GM12864 (cell line): Measurements from ENCODE around the gene C19orf38.

Experiments
- DNase-seq: peaks from one replicate; pipeline ENCODE4 v3.0.0-alpha.2; 2011; ENCODE audit warnings: low read depth
- H3K4me3 ChIP-seq: 2 replicates; pipeline ENCODE4 v1.5.1; 2011; ENCODE audit warnings: mild to moderate bottlenecking, low read depth, low read length, control low read depth
- TF ChIP-seq, protein P1 (sequence below): IDR thresholded peaks from 2 replicates; pipeline ENCODE4 v1.5.1; 2011; ENCODE audit warnings: low read depth, mild to moderate bottlenecking, moderate library complexity, low read length, control low read depth, inconsistent platforms; ENCODE audit errors: missing control alignments

C19orf38 gene

DNA sequence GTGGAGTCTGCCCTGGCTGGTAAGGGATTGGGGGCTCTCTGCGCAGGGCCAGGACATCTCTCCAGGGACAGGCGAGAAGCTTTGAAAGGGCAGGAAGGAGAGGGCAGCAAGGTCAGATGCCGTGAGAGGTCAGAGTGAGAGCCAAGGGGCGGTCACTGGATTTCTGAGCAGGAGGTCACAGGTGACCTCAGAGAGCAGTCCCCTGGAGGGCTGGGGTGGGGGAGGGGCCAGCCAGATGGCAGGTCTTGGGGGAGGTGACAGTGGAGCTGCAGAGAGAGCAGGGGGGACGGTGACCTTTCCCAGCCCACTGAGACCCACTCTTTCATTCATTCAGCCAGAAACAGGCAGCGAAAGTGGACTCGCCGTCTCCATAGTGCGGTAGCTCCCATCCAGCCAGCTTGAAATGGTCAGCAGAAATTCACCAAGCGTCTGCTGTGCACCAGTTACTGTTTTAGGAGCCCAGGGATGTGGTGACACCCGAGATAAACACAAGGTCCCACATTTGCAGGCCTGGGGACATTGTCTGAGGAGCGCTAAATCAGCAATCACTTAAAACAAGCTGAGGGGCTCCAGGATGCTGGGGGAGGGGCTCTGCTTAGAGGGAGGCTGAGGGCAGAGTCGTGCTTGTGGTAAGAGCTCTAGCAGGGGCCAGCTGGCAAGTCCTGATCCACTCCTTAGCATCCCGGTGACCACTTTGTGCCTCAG, 33.3 kb downstream of the C19orf38 start:
- H3K4me3 ChIP-seq, result no peak overlapping the region
- DNase-seq, result no peak
- TF ChIP-seq, protein P1, sequence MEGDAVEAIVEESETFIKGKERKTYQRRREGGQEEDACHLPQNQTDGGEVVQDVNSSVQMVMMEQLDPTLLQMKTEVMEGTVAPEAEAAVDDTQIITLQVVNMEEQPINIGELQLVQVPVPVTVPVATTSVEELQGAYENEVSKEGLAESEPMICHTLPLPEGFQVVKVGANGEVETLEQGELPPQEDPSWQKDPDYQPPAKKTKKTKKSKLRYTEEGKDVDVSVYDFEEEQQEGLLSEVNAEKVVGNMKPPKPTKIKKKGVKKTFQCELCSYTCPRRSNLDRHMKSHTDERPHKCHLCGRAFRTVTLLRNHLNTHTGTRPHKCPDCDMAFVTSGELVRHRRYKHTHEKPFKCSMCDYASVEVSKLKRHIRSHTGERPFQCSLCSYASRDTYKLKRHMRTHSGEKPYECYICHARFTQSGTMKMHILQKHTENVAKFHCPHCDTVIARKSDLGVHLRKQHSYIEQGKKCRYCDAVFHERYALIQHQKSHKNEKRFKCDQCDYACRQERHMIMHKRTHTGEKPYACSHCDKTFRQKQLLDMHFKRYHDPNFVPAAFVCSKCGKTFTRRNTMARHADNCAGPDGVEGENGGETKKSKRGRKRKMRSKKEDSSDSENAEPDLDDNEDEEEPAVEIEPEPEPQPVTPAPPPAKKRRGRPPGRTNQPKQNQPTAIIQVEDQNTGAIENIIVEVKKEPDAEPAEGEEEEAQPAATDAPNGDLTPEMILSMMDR, result no peak

DNA sequence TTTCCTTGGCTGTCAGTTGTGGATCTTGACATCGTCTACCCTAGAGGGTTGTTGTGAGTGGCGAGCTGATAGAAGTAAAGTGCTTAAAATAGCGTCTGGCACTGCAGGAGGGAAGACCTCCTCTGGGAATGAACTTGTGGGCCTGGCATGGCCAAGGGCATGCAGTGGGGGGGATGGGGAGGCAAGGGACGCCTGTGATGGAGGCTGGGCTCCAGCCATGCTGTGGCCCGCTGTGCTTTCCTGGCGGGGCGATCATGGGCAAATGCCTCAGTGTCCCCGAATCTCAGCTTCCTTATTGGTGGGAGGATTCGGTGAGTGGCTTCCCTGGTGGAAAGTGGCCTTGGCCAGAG, 33.9 kb downstream of the C19orf38 start:
- TF ChIP-seq, protein P1, result no peak
- DNase-seq, result no peak
- H3K4me3 ChIP-seq, result no peak overlapping the region

DNA sequence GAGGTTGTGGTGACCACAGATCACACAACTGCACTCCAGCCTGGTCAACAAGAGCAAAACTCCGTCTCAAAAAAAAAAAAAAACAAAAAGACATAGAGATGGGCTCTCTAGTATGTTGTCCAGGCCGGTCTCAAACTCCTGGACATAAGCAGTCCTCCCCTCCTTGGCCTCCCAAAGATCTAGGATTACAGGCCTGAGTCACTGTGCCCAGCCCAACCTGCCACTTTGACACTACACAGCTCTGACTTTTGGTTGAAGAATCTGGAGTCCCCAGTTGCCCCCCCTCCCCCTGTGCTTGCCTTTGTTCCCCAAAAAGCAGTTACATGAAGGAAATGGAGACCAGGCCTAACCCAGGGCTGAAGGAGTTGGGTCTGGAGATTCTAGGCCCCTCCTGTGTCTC, 36.1 kb downstream of the C19orf38 start:
- TF ChIP-seq, protein P1, result no peak
- no peak overlapping the region for H3K4me3 ChIP-seq
- DNase-seq, result no peak

DNA sequence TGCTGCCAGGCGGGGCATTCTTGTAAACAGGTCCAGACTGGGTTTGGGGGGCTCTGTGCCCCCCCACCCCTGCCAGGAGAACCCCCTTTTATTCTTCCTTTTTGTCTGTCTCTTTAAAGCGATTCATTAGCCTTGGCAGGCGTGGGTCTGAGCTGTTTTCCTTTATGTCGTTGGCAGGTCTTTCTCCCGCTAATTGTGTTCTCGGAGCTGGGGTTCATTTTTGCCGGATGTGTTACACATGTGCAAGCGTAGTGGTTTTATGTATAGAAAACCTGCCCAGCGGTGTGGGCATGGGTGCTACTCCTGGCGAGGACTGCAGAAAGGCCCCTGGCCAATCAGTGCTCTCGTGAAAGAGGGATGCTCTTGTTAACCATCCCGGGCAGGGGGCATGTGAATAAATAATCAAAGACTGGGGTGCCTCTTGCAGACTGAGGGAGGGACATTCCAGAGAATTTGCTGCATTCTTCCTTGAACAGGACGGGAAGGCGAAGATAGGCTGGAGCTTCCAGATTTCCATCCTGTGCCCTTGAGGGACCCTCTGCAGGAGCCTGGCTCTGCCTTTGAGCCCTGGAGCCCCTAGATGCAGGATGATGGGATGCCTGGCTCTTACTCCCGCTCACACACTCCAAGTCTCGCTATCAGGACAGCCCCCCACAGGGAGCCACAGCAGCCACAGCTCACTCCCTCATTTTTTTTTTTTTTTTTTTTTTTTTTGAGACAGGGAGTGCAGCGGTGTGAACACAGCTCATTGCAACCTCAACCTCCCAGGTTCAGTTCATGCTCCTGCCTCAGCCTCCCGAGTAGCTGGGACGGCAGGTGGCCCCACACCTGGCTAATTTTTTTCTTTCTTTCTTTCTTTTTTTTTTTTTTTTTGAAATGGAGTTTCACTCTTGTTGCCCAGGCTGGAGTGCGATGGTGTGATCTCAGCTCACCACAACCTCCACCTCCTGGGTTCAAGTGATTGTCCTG, 37.3 kb downstream of the C19orf38 start:
- no peak for DNase-seq
- TF ChIP-seq, protein P1, result no peak
- no peak overlapping the region for H3K4me3 ChIP-seq

DNA sequence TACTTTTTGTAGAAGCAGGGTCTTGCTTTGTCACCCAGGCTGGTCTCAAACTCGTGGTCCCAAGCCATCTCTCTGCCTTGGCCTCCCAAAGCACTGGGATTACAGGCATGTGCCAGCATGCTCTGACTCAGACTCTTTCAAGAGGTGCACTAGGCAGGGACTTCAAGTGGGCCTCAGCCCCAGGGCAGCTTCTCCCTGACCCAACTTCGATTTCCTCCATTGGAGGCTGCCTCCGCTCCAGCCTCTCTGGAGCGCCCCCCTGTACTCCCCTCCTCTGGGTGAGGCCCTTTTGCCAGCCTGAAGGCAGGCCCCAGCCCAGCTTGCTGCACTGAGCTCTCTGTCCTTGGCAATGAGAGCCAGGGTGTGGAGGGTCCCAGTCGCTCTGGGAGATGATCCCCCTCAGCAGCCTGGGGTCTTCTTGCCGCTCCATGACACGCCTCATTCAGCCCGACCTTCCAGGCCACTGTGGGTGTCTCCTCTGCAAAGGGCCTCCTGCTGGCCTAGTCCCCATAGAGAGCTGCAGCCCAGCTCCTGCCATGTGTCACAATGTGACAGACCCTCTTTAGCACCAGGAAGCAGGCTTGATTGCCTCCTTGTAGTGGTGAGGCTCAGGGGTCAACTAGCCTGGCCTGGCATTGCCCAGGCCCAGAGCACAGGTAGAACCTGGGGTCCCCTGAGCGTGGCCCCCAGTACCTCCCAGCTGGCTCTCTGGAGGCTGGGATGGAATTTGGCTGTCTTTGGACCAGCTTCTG, 39.6 kb downstream of the C19orf38 start:
- TF ChIP-seq, protein P1, result no peak
- no peak for DNase-seq
- H3K4me3 ChIP-seq, result no peak overlapping the region

DNA sequence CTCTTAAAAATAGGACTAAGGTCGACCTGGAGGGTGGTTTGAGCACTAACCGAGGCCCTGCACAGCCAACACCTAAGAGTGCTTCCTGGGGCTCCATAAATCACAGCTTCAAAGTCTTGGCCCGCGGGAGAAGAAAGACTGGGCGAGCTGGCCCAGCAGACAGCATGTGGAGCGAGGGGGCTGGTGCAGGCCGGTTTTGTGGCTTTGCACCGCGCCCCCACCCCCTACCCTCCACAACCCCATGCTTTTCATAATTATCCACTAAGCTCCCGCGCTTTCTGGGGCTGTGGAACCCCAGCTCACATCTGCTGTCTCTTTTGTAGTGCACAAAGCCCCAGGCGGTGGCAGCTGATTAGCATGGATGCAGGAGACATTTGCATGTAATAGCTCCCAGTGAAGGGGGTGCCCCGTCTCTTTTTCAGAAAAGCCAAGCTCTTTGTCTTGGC, 40.2 kb downstream of the C19orf38 start:
- no peak overlapping the region for H3K4me3 ChIP-seq
- TF ChIP-seq, protein P1, result no peak
- DNase-seq, result no peak
